Progenitor cell of endocrine pancreas (in vitro differentiated cells): Measurements from ENCODE around the gene PHOX2A. TPM values are rescaled to one million over a fixed set of nuclear protein-coding genes. Genes with fewer than 3 reads are reported as not detected.

Experiments used
- DNase-seq: peaks from one replicate; pipeline ENCODE4 v3.0.0; 2021; ENCODE audit warnings: low spot score; ENCODE audit not compliant: unreplicated experiment
- H3K27ac Mint-ChIP-seq: 2 replicates; pipeline ENCODE4 v1.8.0; 2021; ENCODE audit warnings: mild to moderate bottlenecking, moderate library complexity, mixed read lengths
- H3K27me3 Mint-ChIP-seq: 2 replicates; pipeline ENCODE4 v1.8.0; 2021; ENCODE audit warnings: mixed read lengths
- H3K36me3 Mint-ChIP-seq: 2 replicates; pipeline ENCODE4 v1.8.0; 2022; ENCODE audit warnings: mixed read lengths; ENCODE audit not compliant: insufficient read depth
- H3K4me1 Mint-ChIP-seq: 2 replicates; pipeline ENCODE4 v1.8.0; 2021; ENCODE audit warnings: low read depth, mixed read lengths
- H3K4me3 Mint-ChIP-seq: 2 replicates; pipeline ENCODE4 v1.8.0; 2021; ENCODE audit warnings: low read depth, mild to moderate bottlenecking, moderate library complexity, mixed read lengths
- H3K9me3 Mint-ChIP-seq: 2 replicates; pipeline ENCODE4 v1.8.0; 2021; ENCODE audit warnings: low read depth, mixed read lengths
- CTCF ChIP-seq: fragments of 200-600 bp; sonication (generic); IDR thresholded peaks from one replicate; pipeline ENCODE4 v1.5.0; 2021; ENCODE audit warnings: antibody characterized with exemption, mild to moderate bottlenecking; ENCODE audit not compliant: unreplicated experiment
- total RNA-seq: library from RNA; stranded (reverse); gene quantifications from 2 replicates; pipeline ENCODE4 v1.2.1, GENCODE V29; 2021

Gene PHOX2A
- total RNA-seq, 1 donor from 2014 or later, result not detected

GRCh38 chr11:72221386-72222075 lies 22.4 kb downstream of the PHOX2A start:
- no peak for TF ChIP-seq CTCF
- Mint-ChIP-seq H3K4me3 (no peak overlapping the region), H3K4me1 (peaks cover 22% of the 10 kb centered on the region), H3K36me3 (no peaks in the 10 kb centered on the region), H3K27me3 (peaks cover 8% of the 10 kb centered on the region), H3K9me3 (no peaks in the 10 kb centered on the region), H3K27ac (no peak overlapping the region)
- DNase-seq, result no peak

DNA sequence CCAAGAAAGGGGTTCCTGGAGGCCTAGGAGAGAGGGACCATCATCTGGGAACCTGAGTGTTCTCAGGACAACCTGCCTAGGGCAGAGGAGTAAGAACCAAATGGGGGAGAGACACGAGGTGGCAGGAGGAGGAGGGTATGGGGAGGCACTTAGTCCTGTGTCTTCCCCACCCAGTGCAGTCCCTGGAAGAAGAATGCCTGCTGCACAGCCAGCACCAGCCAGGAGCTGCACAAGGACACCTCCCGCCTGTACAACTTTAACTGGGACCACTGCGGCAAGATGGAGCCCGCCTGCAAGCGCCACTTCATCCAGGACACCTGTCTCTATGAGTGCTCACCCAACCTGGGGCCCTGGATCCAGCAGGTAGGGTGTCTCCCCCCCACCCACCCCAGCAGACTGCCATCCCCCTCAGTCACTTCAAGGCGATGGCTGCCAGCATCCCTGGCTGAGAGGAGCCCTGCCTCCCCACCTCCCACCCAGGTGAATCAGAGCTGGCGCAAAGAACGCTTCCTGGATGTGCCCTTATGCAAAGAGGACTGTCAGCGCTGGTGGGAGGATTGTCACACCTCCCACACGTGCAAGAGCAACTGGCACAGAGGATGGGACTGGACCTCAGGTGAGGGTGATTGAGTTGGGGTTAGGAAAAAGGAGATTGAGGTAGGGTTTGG lies 23.1 kb downstream of the PHOX2A start:
- Mint-ChIP-seq H3K4me1 (peaks cover 16% of the 10 kb centered on the region), H3K27ac (no peak overlapping the region), H3K9me3 (no peaks in the 10 kb centered on the region), H3K4me3 (no peak overlapping the region), H3K27me3 (peaks cover 10% of the 10 kb centered on the region), H3K36me3 (no peaks in the 10 kb centered on the region)
- DNase-seq, result no peak
- TF ChIP-seq CTCF, result no peak

GRCh38 chr11:72218251-72218745 lies 25.7 kb downstream of the PHOX2A start:
- Mint-ChIP-seq H3K27ac (no peak overlapping the region), H3K36me3 (no peaks in the 10 kb centered on the region), H3K4me1 (peaks cover 9% of the 10 kb centered on the region), H3K4me3 (no peak overlapping the region), H3K9me3 (no peaks in the 10 kb centered on the region), H3K27me3 (peaks cover 20% of the 10 kb centered on the region)
- DNase-seq, result no peak
- no peak for TF ChIP-seq CTCF

DNA sequence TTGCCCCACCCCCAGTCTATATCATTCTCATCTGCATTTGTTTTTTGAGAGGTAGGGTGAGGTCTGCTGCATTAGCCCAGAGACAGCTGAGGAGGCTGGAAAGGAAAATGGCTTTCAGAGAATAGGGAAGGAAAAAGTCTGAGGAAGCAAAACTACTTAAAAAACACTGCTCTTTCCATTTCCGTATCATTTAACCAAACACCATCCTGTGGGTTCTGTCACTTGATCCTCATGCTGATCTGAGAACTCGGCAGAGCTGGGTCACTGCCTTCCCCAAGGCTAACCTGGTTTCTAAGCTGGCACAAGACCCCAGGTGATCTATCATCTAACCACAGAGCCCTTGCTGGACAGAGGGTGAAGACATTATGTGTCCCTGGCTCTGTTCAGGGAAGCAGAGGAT lies 26.1 kb downstream of the PHOX2A start:
- no peak for DNase-seq
- no peak for TF ChIP-seq CTCF
- H3K4me3 Mint-ChIP-seq, result no peak overlapping the region
- H3K27ac Mint-ChIP-seq, result no peak overlapping the region
- H3K4me1 Mint-ChIP-seq, result peaks cover 8% of the 10 kb centered on the region
- H3K9me3 Mint-ChIP-seq, result no peaks in the 10 kb centered on the region
- peaks cover 20% of the 10 kb centered on the region for H3K27me3 Mint-ChIP-seq
- H3K36me3 Mint-ChIP-seq, result no peaks in the 10 kb centered on the region

- DNase-seq, result no peak
- Mint-ChIP-seq H3K9me3 (no peaks in the 10 kb centered on the region), H3K27me3 (peaks cover 20% of the 10 kb centered on the region), H3K4me3 (no peak within 1 kb of the TSS), H3K4me1 (no peaks in the 10 kb centered on the region), H3K36me3 (no peaks in the 10 kb centered on the region), H3K27ac (no peak within 1 kb of the TSS)
- no peak for TF ChIP-seq CTCF
Measured at GRCh38 chr11:72216638-72217037, 27.3 kb downstream of the PHOX2A start, which contains the start of gene FOLR2. Gene FOLR2, plus strand, starts transcription at chr11:72216794. Its CDS starts 1,791 bp downstream, at chr11:72218585.
